IPS-18a (cell line): ENCODE results near the gene CAMKMT.
"Not testable (repeated sequence)": the region's sequence is repeated elsewhere in the genome, so short reads cannot be mapped to it uniquely, and the experiment has no call there.

Source experiments
- H3K27ac ChIP-seq: one replicate; pipeline ENCODE4 v1.5.1; 2013; ENCODE audit warnings: low read length
- H3K27me3 ChIP-seq: one replicate; pipeline ENCODE4 v1.6.1; 2013; ENCODE audit warnings: mild to moderate bottlenecking, low read length; ENCODE audit not compliant: control insufficient read depth, insufficient read depth
- H3K36me3 ChIP-seq: one replicate; pipeline ENCODE4 v1.6.1; 2013; ENCODE audit warnings: low read depth, low read length; ENCODE audit not compliant: control insufficient read depth
- H3K4me1 ChIP-seq: one replicate; pipeline ENCODE4 v1.6.1; 2013; ENCODE audit warnings: low read depth, low read length; ENCODE audit not compliant: control insufficient read depth
- H3K4me3 ChIP-seq: one replicate; pipeline ENCODE4 v1.5.1; 2013; ENCODE audit warnings: low read length
- H3K9ac ChIP-seq: one replicate; pipeline ENCODE4 v1.6.1; 2013; ENCODE audit warnings: mild to moderate bottlenecking, low read length, moderate library complexity
- H3K9me3 ChIP-seq: one replicate; pipeline ENCODE4 v1.6.1; 2013; ENCODE audit warnings: low read depth, low read length; ENCODE audit not compliant: control insufficient read depth

Gene CAMKMT

GRCh38 chr2:44578471-44579093, 216.8 kb downstream of the CAMKMT start:
- Histone ChIP-seq H3K27me3 (no peaks in the 10 kb centered on the region), H3K27ac (no peak overlapping the region), H3K36me3 (no peaks in the 10 kb centered on the region), H3K4me1 (no peaks in the 10 kb centered on the region), H3K9ac (no peak overlapping the region), H3K9me3 (no peaks in the 10 kb centered on the region), H3K4me3 (no peak overlapping the region)

- Histone ChIP-seq H3K4me1 (no peaks in the 10 kb centered on the region), H3K9ac (no peak overlapping the region), H3K27me3 (no peaks in the 10 kb centered on the region), H3K27ac (no peak overlapping the region), H3K36me3 (no peaks in the 10 kb centered on the region), H3K4me3 (no peak overlapping the region), H3K9me3 (no peaks in the 10 kb centered on the region)
These were observed 217.5 kb downstream of the CAMKMT start for GRCh38 chr2:44579115-44579836.

GRCh38 chr2:44579837-44580230, 218.1 kb downstream of the CAMKMT start:
- no peak overlapping the region for H3K9ac ChIP-seq
- H3K4me1 ChIP-seq, result no peaks in the 10 kb centered on the region
- no peaks in the 10 kb centered on the region for H3K36me3 ChIP-seq
- no peak overlapping the region for H3K4me3 ChIP-seq
- H3K27me3 ChIP-seq, result no peaks in the 10 kb centered on the region
- no peak overlapping the region for H3K27ac ChIP-seq
- H3K9me3 ChIP-seq, result no peaks in the 10 kb centered on the region

- no peak overlapping the region for H3K9ac ChIP-seq
- H3K4me1 ChIP-seq, result no peaks in the 10 kb centered on the region
- no peaks in the 10 kb centered on the region for H3K36me3 ChIP-seq
- H3K9me3 ChIP-seq, result no peaks in the 10 kb centered on the region
- H3K27me3 ChIP-seq, result no peaks in the 10 kb centered on the region
- H3K4me3 ChIP-seq, result no peak overlapping the region
- H3K27ac ChIP-seq, result no peak overlapping the region
These were observed 219.2 kb downstream of the CAMKMT start for GRCh38 chr2:44580875-44581515.

GRCh38 chr2:44582363-44583008, 220.7 kb downstream of the CAMKMT start:
- H3K36me3 ChIP-seq, result no peaks in the 10 kb centered on the region
- no peak overlapping the region for H3K4me3 ChIP-seq
- H3K27me3 ChIP-seq, result no peaks in the 10 kb centered on the region
- H3K9me3 ChIP-seq, result peaks cover 2% of the 10 kb centered on the region
- no peaks in the 10 kb centered on the region for H3K4me1 ChIP-seq
- no peak overlapping the region for H3K27ac ChIP-seq
- no peak overlapping the region for H3K9ac ChIP-seq

- H3K4me1 ChIP-seq, H3K27me3 ChIP-seq, H3K9ac ChIP-seq, H3K4me3 ChIP-seq, H3K9me3 ChIP-seq, H3K36me3 ChIP-seq, H3K27ac ChIP-seq: not testable (repeated sequence)
These were observed 233.9 kb downstream of the CAMKMT start for GRCh38 chr2:44595615-44596014.

GRCh38 chr2:44596537-44597320, 235.0 kb downstream of the CAMKMT start:
- H3K36me3 ChIP-seq, result no peaks in the 10 kb centered on the region
- H3K9me3 ChIP-seq, result no peaks in the 10 kb centered on the region
- no peak overlapping the region for H3K9ac ChIP-seq
- no peak overlapping the region for H3K4me3 ChIP-seq
- H3K4me1 ChIP-seq, result no peaks in the 10 kb centered on the region
- H3K27me3 ChIP-seq, result no peaks in the 10 kb centered on the region
- no peak overlapping the region for H3K27ac ChIP-seq

- no peaks in the 10 kb centered on the region for H3K36me3 ChIP-seq
- H3K27me3 ChIP-seq, result no peaks in the 10 kb centered on the region
- no peaks in the 10 kb centered on the region for H3K4me1 ChIP-seq
- H3K9ac ChIP-seq, result no peak overlapping the region
- H3K4me3 ChIP-seq, result no peak overlapping the region
- no peak overlapping the region for H3K27ac ChIP-seq
- no peaks in the 10 kb centered on the region for H3K9me3 ChIP-seq
These were observed 236.8 kb downstream of the CAMKMT start for GRCh38 chr2:44598330-44599119.

GRCh38 chr2:44599130-44599529, 237.4 kb downstream of the CAMKMT start:
- H3K9me3 ChIP-seq, result no peaks in the 10 kb centered on the region
- H3K36me3 ChIP-seq, result no peaks in the 10 kb centered on the region
- no peak overlapping the region for H3K9ac ChIP-seq
- no peak overlapping the region for H3K27ac ChIP-seq
- no peaks in the 10 kb centered on the region for H3K27me3 ChIP-seq
- H3K4me1 ChIP-seq, result no peaks in the 10 kb centered on the region
- H3K4me3 ChIP-seq, result no peak overlapping the region

- Histone ChIP-seq H3K36me3 (no peaks in the 10 kb centered on the region), H3K9ac (no peak overlapping the region), H3K4me1 (no peaks in the 10 kb centered on the region), H3K4me3 (no peak overlapping the region), H3K9me3 (no peaks in the 10 kb centered on the region), H3K27ac (no peak overlapping the region), H3K27me3 (no peaks in the 10 kb centered on the region)
These were observed 240.7 kb downstream of the CAMKMT start for GRCh38 chr2:44602446-44602845.
